CD4-positive, alpha-beta T cell treated with Interleukin-1 beta for 1 hour (primary cell): ENCODE data around the gene TPP2.
A peak's percentile ranks its signal among the peaks of the same experiment; 100 is the strongest.

Experiments
- DNase-seq, 2 donors: peaks; one replicate each; pipeline ENCODE4 v3.0.0-alpha.2; 2020 to 2022

The TPP2 gene

GRCh38 chr13:102596147-102597028 is at the start of gene TPP2:
Gene TPP2, plus strand, starts transcription at chr13:102596986. Its CDS starts 53 bp downstream, at chr13:102597039.
- peak; percentile 98 for DNase-seq

GRCh38 chr13:102548811-102549210 is 48.0 kb upstream of the TPP2 start:
- DNase-seq, result no peak

- DNase-seq, result no peak
Observed at GRCh38 chr13:102550507-102550906, 46.3 kb upstream of the TPP2 start.

GRCh38 chr13:102555914-102556553 is 40.8 kb upstream of the TPP2 start:
- DNase-seq, result peak in 1 of 2 donors; percentile 35

GRCh38 chr13:102556806-102557205 is 40.0 kb upstream of the TPP2 start:
- DNase-seq, result no peak

GRCh38 chr13:102558029-102558428 is 38.8 kb upstream of the TPP2 start:
- no peak for DNase-seq

GRCh38 chr13:102561933-102562332 is 34.9 kb upstream of the TPP2 start:
- no peak for DNase-seq

- DNase-seq, result no peak
Observed at GRCh38 chr13:102563267-102563666, 33.5 kb upstream of the TPP2 start.

- DNase-seq, result no peak
Observed at GRCh38 chr13:102564564-102564963, 32.2 kb upstream of the TPP2 start.

GRCh38 chr13:102566513-102566912 is 30.3 kb upstream of the TPP2 start:
- DNase-seq, result no peak

GRCh38 chr13:102567857-102568256 is 28.9 kb upstream of the TPP2 start:
- DNase-seq, result no peak

- DNase-seq, result no peak
Observed at GRCh38 chr13:102569488-102569887, 27.3 kb upstream of the TPP2 start.

GRCh38 chr13:102571075-102571474 is 25.7 kb upstream of the TPP2 start:
- no peak for DNase-seq

GRCh38 chr13:102572323-102572722 is 24.5 kb upstream of the TPP2 start:
- DNase-seq, result no peak

GRCh38 chr13:102580552-102581169 is 16.1 kb upstream of the TPP2 start:
- peak; percentile 8 to 75 for DNase-seq

- no peak for DNase-seq
Observed at GRCh38 chr13:102582256-102582655, 14.5 kb upstream of the TPP2 start.

GRCh38 chr13:102584434-102584833 is 12.4 kb upstream of the TPP2 start:
- DNase-seq, result no peak

GRCh38 chr13:102586615-102587014 is 10.2 kb upstream of the TPP2 start:
- DNase-seq, result no peak

GRCh38 chr13:102587916-102588315 is 8.9 kb upstream of the TPP2 start:
- DNase-seq, result no peak

GRCh38 chr13:102589301-102589822 is 7.4 kb upstream of the TPP2 start:
- DNase-seq, result no peak

- DNase-seq, result peak; percentile 79 to 84
Observed at GRCh38 chr13:102591988-102592781, 4.6 kb upstream of the TPP2 start.

GRCh38 chr13:102593466-102593865 is 3.3 kb upstream of the TPP2 start:
- no peak for DNase-seq
